H9 (cell line): ENCODE data around the gene SLC25A29. TPM values are rescaled to one million over a fixed set of nuclear protein-coding genes. Genes with fewer than 3 reads are reported as not detected.

Experiments
- DNase-seq: peaks from one replicate; pipeline ENCODE4 v3.0.0-alpha.2; 2017
- H2AFZ ChIP-seq: one replicate; pipeline ENCODE4 v1.6.1; 2013; ENCODE audit warnings: mild to moderate bottlenecking, low read length, control low read depth, moderate library complexity
- H2AK5ac ChIP-seq: 2 replicates; pipeline ENCODE4 v1.6.1; 2013; ENCODE audit warnings: low read length, control low read depth, mixed read lengths; ENCODE audit not compliant: insufficient read length
- H2BK120ac ChIP-seq: one replicate; pipeline ENCODE4 v1.6.1; 2013; ENCODE audit warnings: low read depth, mild to moderate bottlenecking, low read length, control low read depth, inconsistent platforms; ENCODE audit not compliant: poor library complexity, severe bottlenecking
- H2BK12ac ChIP-seq: 2 replicates; pipeline ENCODE4 v1.6.1; 2013; ENCODE audit warnings: low read length, control low read depth, mixed read lengths, low read depth; ENCODE audit not compliant: insufficient read length
- H2BK15ac ChIP-seq: 2 replicates; pipeline ENCODE4 v1.6.1; 2013; ENCODE audit warnings: low read depth, low read length, control low read depth
- H2BK20ac ChIP-seq: one replicate; pipeline ENCODE4 v1.6.1; 2013; ENCODE audit warnings: low read depth, mild to moderate bottlenecking, low read length, control low read depth, inconsistent platforms; ENCODE audit not compliant: poor library complexity, severe bottlenecking
- H2BK5ac ChIP-seq: 2 replicates; pipeline ENCODE4 v1.6.1; 2013; ENCODE audit warnings: low read length, control low read depth, mixed read lengths; ENCODE audit not compliant: insufficient read length
- H3K14ac ChIP-seq: 2 replicates; pipeline ENCODE4 v1.6.1; 2013; ENCODE audit warnings: low read length, control low read depth; ENCODE audit not compliant: insufficient read depth
- H3K18ac ChIP-seq: 2 replicates; pipeline ENCODE4 v1.6.1; 2013; ENCODE audit warnings: low read depth, mild to moderate bottlenecking, mixed read lengths, low read length, control low read depth; ENCODE audit not compliant: insufficient read length
- H3K23ac ChIP-seq: 2 replicates; pipeline ENCODE4 v1.6.1; 2013; ENCODE audit warnings: low read length, control low read depth, mixed read lengths, low read depth; ENCODE audit not compliant: insufficient read length
- H3K23me2 ChIP-seq: 2 replicates; pipeline ENCODE4 v1.6.1; 2013; ENCODE audit warnings: low read depth, mild to moderate bottlenecking, mixed read lengths, low read length, control low read depth; ENCODE audit not compliant: insufficient read length, poor library complexity, severe bottlenecking
- H3K27ac ChIP-seq: 2 replicates; pipeline ENCODE4 v1.5.1; 2013; ENCODE audit warnings: low read length, control low read depth, mixed read lengths, low read depth; ENCODE audit not compliant: insufficient read length
- H3K27me3 ChIP-seq: 2 replicates; pipeline ENCODE4 v1.6.1; 2013; ENCODE audit warnings: low read length, control low read depth, inconsistent platforms; ENCODE audit not compliant: insufficient read depth
- H3K4ac ChIP-seq: 2 replicates; pipeline ENCODE4 v1.6.1; 2013; ENCODE audit warnings: low read depth, mild to moderate bottlenecking, control low read depth, inconsistent platforms, low read length, moderate library complexity
- H3K4me1 ChIP-seq: 2 replicates; pipeline ENCODE4 v1.6.1; 2013; ENCODE audit warnings: low read length, control low read depth, inconsistent platforms; ENCODE audit not compliant: insufficient read depth
- H3K4me2 ChIP-seq: 2 replicates; pipeline ENCODE4 v1.6.1; 2013; ENCODE audit warnings: low read length, control low read depth, mixed read lengths; ENCODE audit not compliant: insufficient read length, insufficient read depth
- H3K56ac ChIP-seq: 2 replicates; pipeline ENCODE4 v1.6.1; 2013; ENCODE audit warnings: low read depth, mild to moderate bottlenecking, mixed read lengths, low read length, control low read depth; ENCODE audit not compliant: insufficient read length
- H3K79me1 ChIP-seq: 2 replicates; pipeline ENCODE4 v1.6.1; 2013; ENCODE audit warnings: low read depth, mild to moderate bottlenecking, moderate library complexity, low read length, control low read depth, inconsistent platforms; ENCODE audit not compliant: insufficient read depth, poor library complexity, severe bottlenecking
- H3K79me2 ChIP-seq: 2 replicates; pipeline ENCODE4 v1.6.1; 2013; ENCODE audit warnings: low read length, control low read depth, inconsistent platforms; ENCODE audit not compliant: insufficient read depth
- H3K9ac ChIP-seq: 2 replicates; pipeline ENCODE4 v1.6.1; 2013; ENCODE audit warnings: low read length, control low read depth, mixed read lengths; ENCODE audit not compliant: insufficient read length; ENCODE audit errors: extremely low read depth
- H3K9me3 ChIP-seq: one replicate; pipeline ENCODE4 v1.6.1; 2013; ENCODE audit warnings: low read depth, low read length, inconsistent platforms; ENCODE audit not compliant: control insufficient read depth
- H3T11ph ChIP-seq: one replicate; pipeline ENCODE4 v1.6.1; 2013; ENCODE audit warnings: mild to moderate bottlenecking, low read length, control low read depth, inconsistent platforms
- H4K20me1 ChIP-seq: one replicate; pipeline ENCODE4 v1.6.1; 2013; ENCODE audit not compliant: control insufficient read depth, insufficient read length, insufficient read depth
- H4K5ac ChIP-seq: 2 replicates; pipeline ENCODE4 v1.6.1; 2013; ENCODE audit warnings: low read depth, mild to moderate bottlenecking, mixed read lengths, low read length, control low read depth; ENCODE audit not compliant: insufficient read length
- H4K8ac ChIP-seq: replicated peaks from 2 replicates; pipeline ENCODE4 v1.6.1; 2013; ENCODE audit warnings: low read length, control low read depth, mixed read lengths, low read depth; ENCODE audit not compliant: insufficient read length
- H4K91ac ChIP-seq: 2 replicates; pipeline ENCODE4 v1.6.1; 2013; ENCODE audit warnings: low read depth, mild to moderate bottlenecking, moderate library complexity, mixed read lengths, low read length, control low read depth; ENCODE audit not compliant: insufficient read length
- H3K27ac Mint-ChIP-seq, 3 experiments: 2 replicates in 2 of 3; 3 replicates in 1 of 3; pipeline ENCODE4 v1.8.0; 2020 to 2021; ENCODE audit warnings: mixed read lengths in 3 of 3, mild to moderate bottlenecking in 1 of 3, moderate library complexity in 1 of 3
- H3K27me3 Mint-ChIP-seq: 2 replicates; pipeline ENCODE4 v1.8.0; 2021; ENCODE audit warnings: low read depth, mild to moderate bottlenecking, moderate library complexity, mixed read lengths
- H3K36me3 Mint-ChIP-seq, 3 experiments: 2 replicates in 2 of 3; 3 replicates in 1 of 3; pipeline ENCODE4 v1.8.0; 2020 to 2021; ENCODE audit warnings: low read depth in 3 of 3, mixed read lengths in 3 of 3; ENCODE audit not compliant: insufficient read depth in 1 of 3
- H3K4me1 Mint-ChIP-seq, 2 experiments: 2 replicates each; pipeline ENCODE4 v1.8.0; 2020; ENCODE audit warnings: mixed read lengths in 2 of 2
- H3K4me3 Mint-ChIP-seq, 2 experiments: 2 replicates in 1 of 2; 3 replicates in 1 of 2; pipeline ENCODE4 v1.8.0; 2020 to 2021; ENCODE audit warnings: mild to moderate bottlenecking in 2 of 2, mixed read lengths in 2 of 2, moderate library complexity in 1 of 2
- H3K9me3 Mint-ChIP-seq, 2 experiments: 2 replicates in 1 of 2; 3 replicates in 1 of 2; pipeline ENCODE4 v1.8.0; 2020; ENCODE audit warnings: mild to moderate bottlenecking in 2 of 2, mixed read lengths in 2 of 2, moderate library complexity in 1 of 2
- WGBS: extraction: QIAGEN DNeasy Blood & Tissue Kit; methylation state at CpG from one replicate; pipeline ENCODE4 v1.1.7; 2013; ENCODE audit warnings: missing lambda C conversion rate, low lambda C conversion rate, mixed read lengths; ENCODE audit not compliant: insufficient read length; ENCODE audit errors: extremely low coverage; 5-methylcytosine and 5-hydroxymethylcytosine counted together
- total RNA-seq: library from RNA; stranded (reverse); gene quantifications from 2 replicates; pipeline ENCODE4 v1.2.1, GENCODE V29; 2021
- TF ChIP-seq, protein P1 (sequence below): fragments of 200-600 bp; sonication (generic); conservative IDR thresholded peaks from 3 replicates; pipeline ENCODE4 v1.8.0; 2021; ENCODE audit warnings: antibody characterized with exemption, mild to moderate bottlenecking

SLC25A29 gene
- total RNA-seq, 1 experiment from 2014 or later: 175 TPM

GRCh38 chr14:100282083-100282350, 24.2 kb downstream of the SLC25A29 start:
- no peak overlapping the region for H3K4me2 ChIP-seq
- no peak overlapping the region for H3K4ac ChIP-seq
- H3K9ac ChIP-seq: no peak overlapping the region
- no peaks in the 10 kb centered on the region; the same call in 1 of the 2 replicates for H3K79me2 ChIP-seq
- no peak overlapping the region for H3K18ac ChIP-seq
- H2BK15ac ChIP-seq: no peak overlapping the region
- no peak overlapping the region for H2AFZ ChIP-seq
- H3K79me1 ChIP-seq: no peaks in the 10 kb centered on the region
- no CpG with 5 or more reads among the region's 7 CpGs for WGBS
- H3K14ac ChIP-seq: no peak overlapping the region
- H2BK120ac ChIP-seq: no peak overlapping the region
- no peak overlapping the region for H2BK5ac ChIP-seq
- no peaks in the 10 kb centered on the region for H3K27me3 Mint-ChIP-seq
- H3K36me3 Mint-ChIP-seq: peaks cover 16 to 23% (median 17%) of the 10 kb centered on the region in 3 experiments
- H4K20me1 ChIP-seq: no peaks in the 10 kb centered on the region
- H3K56ac ChIP-seq: no peak overlapping the region
- TF ChIP-seq, protein P1, sequence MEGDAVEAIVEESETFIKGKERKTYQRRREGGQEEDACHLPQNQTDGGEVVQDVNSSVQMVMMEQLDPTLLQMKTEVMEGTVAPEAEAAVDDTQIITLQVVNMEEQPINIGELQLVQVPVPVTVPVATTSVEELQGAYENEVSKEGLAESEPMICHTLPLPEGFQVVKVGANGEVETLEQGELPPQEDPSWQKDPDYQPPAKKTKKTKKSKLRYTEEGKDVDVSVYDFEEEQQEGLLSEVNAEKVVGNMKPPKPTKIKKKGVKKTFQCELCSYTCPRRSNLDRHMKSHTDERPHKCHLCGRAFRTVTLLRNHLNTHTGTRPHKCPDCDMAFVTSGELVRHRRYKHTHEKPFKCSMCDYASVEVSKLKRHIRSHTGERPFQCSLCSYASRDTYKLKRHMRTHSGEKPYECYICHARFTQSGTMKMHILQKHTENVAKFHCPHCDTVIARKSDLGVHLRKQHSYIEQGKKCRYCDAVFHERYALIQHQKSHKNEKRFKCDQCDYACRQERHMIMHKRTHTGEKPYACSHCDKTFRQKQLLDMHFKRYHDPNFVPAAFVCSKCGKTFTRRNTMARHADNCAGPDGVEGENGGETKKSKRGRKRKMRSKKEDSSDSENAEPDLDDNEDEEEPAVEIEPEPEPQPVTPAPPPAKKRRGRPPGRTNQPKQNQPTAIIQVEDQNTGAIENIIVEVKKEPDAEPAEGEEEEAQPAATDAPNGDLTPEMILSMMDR: no peak
- H3T11ph ChIP-seq: no peak overlapping the region
- H2BK20ac ChIP-seq: no peak overlapping the region
- no peak overlapping the region for H3K27ac ChIP-seq
- H2AK5ac ChIP-seq: no peak overlapping the region
- peaks cover 26 to 34% of the 10 kb centered on the region in 2 experiments for H3K4me1 Mint-ChIP-seq
- no peaks in the 10 kb centered on the region for H3K9me3 ChIP-seq
- no peak for DNase-seq
- no peak overlapping the region for H3K4me3 Mint-ChIP-seq
- no peak overlapping the region for H3K23ac ChIP-seq
- no peak overlapping the region for H4K8ac ChIP-seq
- no peaks in the 10 kb centered on the region for H3K27me3 ChIP-seq
- H3K23me2 ChIP-seq: no peaks in the 10 kb centered on the region
- no peaks in the 10 kb centered on the region for H3K9me3 Mint-ChIP-seq
- H4K5ac ChIP-seq: no peak overlapping the region
- peak overlapping the region in 1 of 3 experiments; percentile 90; a peak in 3 of 7 replicates for H3K27ac Mint-ChIP-seq
- H3K4me1 ChIP-seq: no peaks in the 10 kb centered on the region; the same call in 1 of the 2 replicates
- no peak overlapping the region for H2BK12ac ChIP-seq
- H4K91ac ChIP-seq: no peak overlapping the region
